B cell (primary cell): Measurements from ENCODE around the gene TMEM132D. TPM values are rescaled to one million over a fixed set of nuclear protein-coding genes. Genes with fewer than 3 reads are reported as not detected.

ENCODE experiments used
- ATAC-seq: fragments of 200-7000 bp; cut with Tn5 transposase; one replicate; pipeline ENCODE4 v1.10.0; 2021; ENCODE audit warnings: low read depth, mild to moderate bottlenecking, moderate number of reproducible peaks, moderate library complexity
- CTCF ChIA-PET: fragments of 350-600 bp; sonication (Branson Sonifier 250); formaldehyde crosslinking; loops from one replicate; lab custom pipeline; 2021; ENCODE audit warnings: antibody characterized with exemption, inconsistent platforms; lab: Charles Lee
- POLR2A ChIA-PET: fragments of 350-600 bp; sonication (Branson Sonifier 250); formaldehyde crosslinking; loops from one replicate; lab custom pipeline; 2021; ENCODE audit warnings: antibody characterized with exemption; lab: Charles Lee
- DNase-seq: peaks from one replicate; pipeline ENCODE4 v3.0.0; 2013
- H2AFZ ChIP-seq: 2 replicates; pipeline ENCODE4 v1.6.1; 2012; ENCODE audit warnings: mild to moderate bottlenecking, low read depth, low read length; ENCODE audit not compliant: insufficient read depth, poor library complexity, severe bottlenecking
- H3K27ac ChIP-seq, 2 donors: 1 replicate in 1 of 2; 2 replicates in 1 of 2; pipeline ENCODE4 v1.5.1; 2012 to 2013; ENCODE audit warnings: low read length in 2 of 2, mild to moderate bottlenecking in 2 of 2, moderate library complexity in 1 of 2
- H3K27me3 ChIP-seq, 4 experiments: fragments of 200-600 bp in 1 of 4; sonication (generic) in 1 of 4; replicated peaks in 1 of 4; 1 replicate in 2 of 4; 2 replicates in 2 of 4; pipeline versions ENCODE4 v1.6.1 to v1.7.0; 2013 to 2016; ENCODE audit warnings: low read length in 3 of 4, mild to moderate bottlenecking in 2 of 4, mixed read lengths in 1 of 4, moderate library complexity in 1 of 4; ENCODE audit not compliant: insufficient read depth in 4 of 4, control insufficient read depth in 3 of 4; ENCODE audit errors: control extremely low read depth in 1 of 4
- H3K36me3 ChIP-seq, 2 experiments: replicated peaks in 1 of 2; 1 replicate in 1 of 2; 2 replicates in 1 of 2; pipeline versions ENCODE4 v1.6.1 to v1.7.1; 2013; ENCODE audit warnings: low read length in 1 of 2; ENCODE audit not compliant: insufficient read depth in 2 of 2, control insufficient read depth in 1 of 2; ENCODE audit errors: control extremely low read depth in 1 of 2, extremely low read depth in 1 of 2
- H3K4me1 ChIP-seq, 2 donors: fragments of 200-600 bp in 1 of 2; sonication (generic) in 1 of 2; 1 replicate in 1 of 2; 2 replicates in 1 of 2; pipeline versions ENCODE4 v1.5.1 to v1.6.1; 2013 to 2017; ENCODE audit warnings: low read length in 2 of 2; ENCODE audit not compliant: control insufficient read depth in 2 of 2, insufficient read depth in 2 of 2
- H3K4me2 ChIP-seq: replicated peaks from 2 replicates; pipeline ENCODE3; 2012; ENCODE audit warnings: mild to moderate bottlenecking, low read depth, low read length; ENCODE audit not compliant: poor library complexity, severe bottlenecking
- H3K4me3 ChIP-seq, 5 experiments: fragments of 200-600 bp in 1 of 5; sonication (generic) in 1 of 5; 1 replicate in 3 of 5; 2 replicates in 2 of 5; pipeline versions ENCODE4 v1.5.1 to v1.7.0; 2011 to 2016; ENCODE audit warnings: low read length in 4 of 5, mild to moderate bottlenecking in 4 of 5, low read depth in 2 of 5, control low read depth in 1 of 5, moderate library complexity in 1 of 5; ENCODE audit not compliant: insufficient read depth in 1 of 5; ENCODE audit errors: control extremely low read depth in 1 of 5, extremely low read depth in 1 of 5
- H3K79me2 ChIP-seq: fragments of 200-600 bp; sonication (generic); one replicate; pipeline ENCODE4 v1.6.0; 2016; ENCODE audit warnings: low read length; ENCODE audit not compliant: control insufficient read depth, insufficient read depth
- H3K9ac ChIP-seq: fragments of 200-600 bp; sonication (generic); 2 replicates; pipeline ENCODE4 v1.6.1; 2017; ENCODE audit warnings: mild to moderate bottlenecking, low read length, moderate library complexity
- H3K9me3 ChIP-seq, 3 donors: one replicate each; pipeline versions ENCODE4 v1.6.1 to v1.7.1; 2013; ENCODE audit warnings: low read length in 2 of 3; ENCODE audit not compliant: control insufficient read depth in 2 of 3, insufficient read depth in 1 of 3; ENCODE audit errors: control extremely low read depth in 1 of 3
- H4K20me1 ChIP-seq: 2 replicates; pipeline ENCODE4 v1.6.0; 2012; ENCODE audit warnings: mild to moderate bottlenecking, low read length; ENCODE audit not compliant: insufficient read depth, control insufficient read depth, poor library complexity, severe bottlenecking
- H3K27ac Mint-ChIP-seq: one replicate; pipeline ENCODE4 v1.8.0; 2021; ENCODE audit warnings: mixed read lengths
- H3K27me3 Mint-ChIP-seq: one replicate; pipeline ENCODE4 v1.8.0; 2021; ENCODE audit warnings: mixed read lengths
- H3K4me1 Mint-ChIP-seq: one replicate; pipeline ENCODE4 v1.8.0; 2021; ENCODE audit warnings: mixed read lengths
- H3K4me3 Mint-ChIP-seq: one replicate; pipeline ENCODE4 v1.8.0; 2021; ENCODE audit warnings: mixed read lengths
- H3K9me3 Mint-ChIP-seq: one replicate; pipeline ENCODE4 v1.8.0; 2022; ENCODE audit warnings: mixed read lengths; ENCODE audit not compliant: insufficient read depth
- EZH2 ChIP-seq: IDR thresholded peaks from 2 replicates; pipeline ENCODE4 v1.6.1; 2012; ENCODE audit warnings: borderline replicate concordance, low read depth, mild to moderate bottlenecking, moderate library complexity, low read length; ENCODE audit not compliant: insufficient read depth, poor library complexity, severe bottlenecking
- WGBS: methylation state at CpG from one replicate; pipeline ENCODE4 v1.1.5; 2013; ENCODE audit warnings: missing lambda C conversion rate; ENCODE audit not compliant: insufficient coverage; 5-methylcytosine and 5-hydroxymethylcytosine counted together
- intact Hi-C: fragments of 100-400 bp; cut with micrococcal nuclease; formaldehyde crosslinking; loops from one replicate; pipeline ENCODE4 v1.10.0; 2022
- polyA minus RNA-seq: library from RNA; depleted of rRNA, polyadenylated mRNA; stranded (reverse); fragments of >200 nt; gene quantifications from 2 replicates; pipeline ENCODE4 v1.2.3, GENCODE V29; 2012
- polyA plus RNA-seq: library from polyadenylated mRNA; depleted of rRNA; stranded (reverse); fragments of >200 nt; gene quantifications from 2 replicates; pipeline ENCODE4 v1.2.3, GENCODE V29; 2012
- total RNA-seq, 2 donors: library from RNA; stranded (reverse); fragments of 120-200 nt in 1 of 2; gene quantifications; 1 replicate in 1 of 2; 2 replicates in 1 of 2; pipeline versions ENCODE4 v1.2.3 to v1.2.4, GENCODE V29; 2013 to 2022
- TF ChIP-seq, protein P1 (sequence below): fragments of 200-600 bp; IDR thresholded peaks from one replicate; pipeline ENCODE4 v1.8.0; 2022; ENCODE audit warnings: antibody characterized with exemption, mild to moderate bottlenecking

Gene TMEM132D
- total RNA-seq (not detected in 2 replicates), polyA plus RNA-seq (not detected in 2 replicates), polyA minus RNA-seq (0.14 TPM in 1 of 2 replicates, not detected in the other)
- 0.02 TPM for total RNA-seq (2013)

DNA sequence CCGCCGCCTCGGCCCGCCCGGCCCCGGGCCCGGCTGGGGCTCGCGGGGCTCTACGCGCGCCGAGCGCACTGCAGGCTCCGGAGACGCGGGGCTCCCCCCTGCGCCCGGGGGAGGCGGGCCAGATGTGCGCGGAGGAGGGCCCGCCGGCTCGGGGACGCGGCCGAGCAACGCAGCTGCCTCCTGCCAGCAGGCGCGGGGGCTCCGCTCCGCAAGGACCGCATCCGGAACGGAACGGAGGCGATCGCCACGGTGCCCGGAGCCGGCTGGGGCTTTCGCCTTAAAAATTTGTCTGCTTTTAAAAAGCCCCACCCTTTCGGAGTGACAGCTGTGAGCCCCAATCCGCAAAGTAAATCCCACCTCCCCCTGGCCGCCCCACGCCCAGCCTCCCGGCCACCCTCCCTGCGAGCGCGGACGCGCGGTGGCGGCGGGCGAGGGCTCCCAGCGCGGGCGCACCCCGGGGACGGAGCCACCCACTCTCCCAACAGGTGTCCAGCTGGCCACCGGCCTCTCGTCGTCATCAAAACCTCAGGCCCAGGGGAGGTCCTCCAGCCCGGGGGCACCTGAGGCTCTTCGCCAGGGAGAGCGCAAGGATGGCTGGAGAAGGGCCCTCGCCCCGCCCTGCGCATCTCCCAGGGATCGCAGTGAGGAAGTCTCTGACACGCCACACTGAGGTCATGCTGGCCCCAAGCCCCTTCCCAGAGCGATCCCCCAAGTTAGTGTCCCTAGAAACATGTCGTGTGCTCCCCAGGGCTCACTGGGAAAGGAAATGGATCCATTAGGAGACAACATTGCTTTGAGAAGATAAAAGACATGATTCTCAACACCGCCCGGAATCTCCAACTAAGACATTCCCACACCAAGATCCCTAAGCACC, at the start of gene TMEM132D:
Gene TMEM132D (minus strand): TSS at position 70 of the 874 bp plus-strand sequence.
- H3K9me3 Mint-ChIP-seq = no peaks in the 10 kb centered on the region
- CTCF ChIA-PET = no interaction called here
- no peak for ATAC-seq

DNA sequence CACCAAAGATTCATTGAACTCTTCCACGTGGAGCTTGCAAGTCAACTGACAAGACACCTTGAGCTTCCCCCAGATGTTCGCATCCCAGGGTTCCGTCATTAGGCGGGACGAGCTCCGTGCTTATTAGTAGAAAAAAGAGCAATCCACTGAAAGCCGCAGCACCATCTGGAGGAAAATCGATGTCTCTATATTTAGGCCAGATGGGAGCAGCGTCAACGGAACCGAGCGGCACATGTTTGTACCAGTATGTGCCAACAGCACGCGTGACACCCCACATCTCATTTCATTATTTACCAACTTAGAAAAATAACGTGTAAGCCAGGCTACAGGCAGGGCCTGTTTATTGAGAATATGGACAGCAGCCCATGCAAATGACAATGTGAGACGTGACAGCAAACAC, 45.8 kb upstream of the TMEM132D start:
- peaks cover 2% of the 10 kb centered on the region for H3K9me3 Mint-ChIP-seq
- TF ChIP-seq EZH2 = no peak
- TF ChIP-seq, protein P1, sequence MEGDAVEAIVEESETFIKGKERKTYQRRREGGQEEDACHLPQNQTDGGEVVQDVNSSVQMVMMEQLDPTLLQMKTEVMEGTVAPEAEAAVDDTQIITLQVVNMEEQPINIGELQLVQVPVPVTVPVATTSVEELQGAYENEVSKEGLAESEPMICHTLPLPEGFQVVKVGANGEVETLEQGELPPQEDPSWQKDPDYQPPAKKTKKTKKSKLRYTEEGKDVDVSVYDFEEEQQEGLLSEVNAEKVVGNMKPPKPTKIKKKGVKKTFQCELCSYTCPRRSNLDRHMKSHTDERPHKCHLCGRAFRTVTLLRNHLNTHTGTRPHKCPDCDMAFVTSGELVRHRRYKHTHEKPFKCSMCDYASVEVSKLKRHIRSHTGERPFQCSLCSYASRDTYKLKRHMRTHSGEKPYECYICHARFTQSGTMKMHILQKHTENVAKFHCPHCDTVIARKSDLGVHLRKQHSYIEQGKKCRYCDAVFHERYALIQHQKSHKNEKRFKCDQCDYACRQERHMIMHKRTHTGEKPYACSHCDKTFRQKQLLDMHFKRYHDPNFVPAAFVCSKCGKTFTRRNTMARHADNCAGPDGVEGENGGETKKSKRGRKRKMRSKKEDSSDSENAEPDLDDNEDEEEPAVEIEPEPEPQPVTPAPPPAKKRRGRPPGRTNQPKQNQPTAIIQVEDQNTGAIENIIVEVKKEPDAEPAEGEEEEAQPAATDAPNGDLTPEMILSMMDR = no peak

More for the DNA sequence above, at the start of gene TMEM132D:
- Mint-ChIP-seq H3K4me3 (no peak within 1 kb of the TSS), H3K27me3 (peaks cover 30% of the 10 kb centered on the region), H3K27ac (no peak within 1 kb of the TSS), H3K4me1 (no peaks in the 10 kb centered on the region)
- no peak within 1 kb of the TSS for H2AFZ ChIP-seq
- 13% methylated on average over 75 of the region's 77 CpGs for WGBS
- H3K9ac ChIP-seq = no peak within 1 kb of the TSS
- H3K9me3 ChIP-seq = peaks cover 0 to 8% (median 0%) of the 10 kb centered on the region in 3 donors
- no peaks in the 10 kb centered on the region for H4K20me1 ChIP-seq
- DNase-seq = no peak
- H3K4me1 ChIP-seq = no peaks in the 10 kb centered on the region
- no peaks in the 10 kb centered on the region for H3K79me2 ChIP-seq
- intact Hi-C loops = no loop called here
- POLR2A ChIA-PET = no interaction called here
- TF ChIP-seq, protein P1 = no peak
- no peak for TF ChIP-seq EZH2
- H3K4me3 ChIP-seq = no peak within 1 kb of the TSS
- no peak within 1 kb of the TSS for H3K4me2 ChIP-seq
- no peaks in the 10 kb centered on the region for H3K36me3 ChIP-seq
- H3K27me3 ChIP-seq = peaks cover 0 to 10% (median 0%) of the 10 kb centered on the region in 4 experiments
- H3K27ac ChIP-seq = no peak within 1 kb of the TSS

More for the DNA sequence above, 45.8 kb upstream of the TMEM132D start:
- Histone ChIP-seq H3K9ac (no peak overlapping the region), H3K4me1 (no peaks in the 10 kb centered on the region), H2AFZ (no peak overlapping the region), H3K36me3 (no peaks in the 10 kb centered on the region), H3K9me3 (peaks cover 0 to 15% (median 0%) of the 10 kb centered on the region in 3 donors), H3K4me2 (no peak overlapping the region), H4K20me1 (no peaks in the 10 kb centered on the region), H3K4me3 (no peak overlapping the region), H3K27ac (no peak overlapping the region), H3K27me3 (no peaks in the 10 kb centered on the region), H3K79me2 (no peaks in the 10 kb centered on the region)
- Mint-ChIP-seq H3K4me3 (no peak overlapping the region), H3K27me3 (no peaks in the 10 kb centered on the region), H3K27ac (no peak overlapping the region), H3K4me1 (no peaks in the 10 kb centered on the region)
- CTCF ChIA-PET = no interaction called here
- ATAC-seq (no peak), DNase-seq (no peak)
- intact Hi-C loops = no loop called here
- WGBS = 87% methylated on average over 15 of the region's 16 CpGs
- POLR2A ChIA-PET = no interaction called here
